ENCODE results near the gene NMB.
A peak's percentile ranks its signal among the peaks of the same experiment; 100 is the strongest.
"Not testable (repeated sequence)": the region's sequence is repeated elsewhere in the genome, so short reads cannot be mapped to it uniquely, and the experiment has no call there.

Gene NMB

GRCh38 chr15:84658080-84658787 is at the start of gene NMB:
NMB (minus strand) TSS chr15:84658199; CDS start chr15:84658152, 47 bp downstream.
- DNase-seq: peak; percentile 90

DNA sequence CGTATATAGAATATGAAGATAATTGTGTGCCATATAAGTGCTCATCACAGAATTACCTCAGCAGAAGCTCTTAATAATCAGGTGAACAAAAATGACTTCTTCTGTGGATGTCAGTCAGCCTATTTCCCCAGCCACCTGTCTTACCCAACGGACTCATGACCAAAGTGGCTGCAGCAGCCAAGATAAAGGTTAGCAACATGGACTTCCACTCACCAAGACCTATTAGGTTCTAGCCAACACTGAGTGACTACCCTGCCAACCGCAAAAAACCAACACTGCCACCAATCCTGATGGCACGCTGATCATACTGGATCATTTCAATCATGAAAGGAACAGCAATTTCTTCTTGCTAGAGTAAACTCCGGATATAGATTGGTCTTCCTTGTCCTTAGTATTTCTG is 45.8 kb upstream of the NMB start:
- DNase-seq: no peak

- DNase-seq: no peak
Observed at GRCh38 chr15:84702961-84703482, 45.0 kb upstream of the NMB start.

GRCh38 chr15:84699538-84700191 is 41.7 kb upstream of the NMB start:
- DNase-seq: no peak

GRCh38 chr15:84697236-84697990 is 39.4 kb upstream of the NMB start:
- DNase-seq: no peak

DNA sequence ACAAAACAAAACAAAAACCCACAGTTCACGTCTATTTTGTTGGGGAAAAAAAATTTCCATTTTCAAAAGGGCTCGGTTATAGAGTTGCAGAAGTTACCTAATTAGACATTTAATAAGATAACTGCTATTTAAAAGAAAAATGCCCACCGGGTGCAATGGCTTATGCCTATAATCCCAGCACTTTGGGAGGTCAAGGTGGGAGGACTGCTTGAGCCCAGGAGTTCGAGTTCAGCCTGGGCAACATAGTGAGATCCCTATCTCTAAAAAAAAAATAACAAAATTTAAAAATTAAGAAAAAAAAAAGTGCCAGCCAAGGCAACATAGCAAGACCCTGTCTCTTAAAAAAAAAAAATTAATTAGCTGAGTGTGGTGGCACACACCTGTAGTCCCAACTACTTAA is 38.8 kb upstream of the NMB start:
- DNase-seq: no peak

GRCh38 chr15:84690342-84690741 is 32.3 kb upstream of the NMB start:
- DNase-seq: no peak

- DNase-seq: no peak
Observed at GRCh38 chr15:84689858-84690257, 31.9 kb upstream of the NMB start.

- not testable (repeated sequence) for DNase-seq
Observed at GRCh38 chr15:84686446-84686845, 28.4 kb upstream of the NMB start.

GRCh38 chr15:84685304-84685703 is 27.3 kb upstream of the NMB start:
- no peak for DNase-seq

DNA sequence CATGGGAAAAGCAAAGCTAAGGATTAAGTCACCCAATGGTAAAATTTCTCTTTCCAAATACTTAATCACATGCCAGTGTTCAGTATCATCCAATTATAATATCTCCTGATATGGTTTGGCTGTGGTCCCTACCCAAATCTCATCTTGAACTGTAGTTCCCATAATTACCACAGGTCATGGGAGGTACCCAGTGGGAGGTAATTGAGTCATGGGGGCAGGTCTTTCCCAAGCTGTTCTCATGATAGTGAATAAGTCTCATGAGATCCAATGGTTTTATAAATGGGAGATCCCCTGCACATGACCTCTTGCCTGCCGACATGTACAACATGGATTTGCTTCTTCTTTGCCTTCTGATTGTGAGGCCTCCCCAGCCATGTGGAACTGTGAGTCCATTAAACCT is 26.1 kb upstream of the NMB start:
- DNase-seq: no peak

DNA sequence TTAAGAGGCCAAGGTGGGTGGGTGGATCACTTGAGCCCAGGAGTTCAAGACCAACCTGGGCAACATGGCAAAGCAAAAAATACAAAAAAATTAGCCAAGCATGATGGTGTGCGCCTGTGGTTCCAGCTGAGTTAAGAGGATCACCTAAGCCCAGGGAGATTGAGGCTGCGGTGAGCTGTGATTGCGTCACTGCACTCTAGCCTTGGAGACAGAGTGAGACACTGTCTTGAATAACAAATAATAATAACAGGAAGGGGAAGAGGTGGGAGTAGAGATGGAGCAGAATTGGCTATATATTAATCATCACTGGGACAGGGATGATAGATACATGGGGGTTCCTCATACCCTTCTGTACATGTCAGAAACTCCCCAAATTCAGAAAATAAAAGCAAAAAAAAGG is 23.8 kb upstream of the NMB start:
- peak; percentile 56 for DNase-seq

GRCh38 chr15:84671211-84671610 is 13.2 kb upstream of the NMB start:
- no peak for DNase-seq

GRCh38 chr15:84669726-84670125 is 11.7 kb upstream of the NMB start:
- DNase-seq: no peak

- DNase-seq: no peak
Observed at GRCh38 chr15:84668221-84668982, 10.4 kb upstream of the NMB start.

DNA sequence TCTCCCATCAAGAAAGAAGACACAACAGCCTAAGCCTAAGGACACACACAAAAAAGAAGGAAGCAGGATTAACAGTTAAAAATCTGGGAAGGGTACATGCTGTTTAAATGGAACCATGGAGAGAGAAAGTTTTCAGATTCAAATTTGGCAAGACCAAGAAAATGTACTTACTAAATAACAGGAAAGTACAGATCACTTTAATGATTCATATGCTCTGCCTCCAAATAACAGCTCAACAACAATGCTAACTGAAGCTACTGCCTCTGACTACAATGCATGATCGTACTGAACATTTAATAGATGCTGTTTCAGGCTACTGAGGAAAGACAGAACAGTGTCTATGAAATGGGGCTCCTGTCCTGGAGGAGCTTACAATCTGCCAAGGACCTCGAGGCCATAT is 8.4 kb upstream of the NMB start:
- DNase-seq: no peak

GRCh38 chr15:84661001-84661400 is 3.0 kb upstream of the NMB start:
- DNase-seq: no peak

GRCh38 chr15:84659904-84660781 is 2.1 kb upstream of the NMB start:
- no peak for DNase-seq

- DNase-seq: no peak
Observed at GRCh38 chr15:84658788-84659411, 901 bp upstream of the NMB start.

DNA sequence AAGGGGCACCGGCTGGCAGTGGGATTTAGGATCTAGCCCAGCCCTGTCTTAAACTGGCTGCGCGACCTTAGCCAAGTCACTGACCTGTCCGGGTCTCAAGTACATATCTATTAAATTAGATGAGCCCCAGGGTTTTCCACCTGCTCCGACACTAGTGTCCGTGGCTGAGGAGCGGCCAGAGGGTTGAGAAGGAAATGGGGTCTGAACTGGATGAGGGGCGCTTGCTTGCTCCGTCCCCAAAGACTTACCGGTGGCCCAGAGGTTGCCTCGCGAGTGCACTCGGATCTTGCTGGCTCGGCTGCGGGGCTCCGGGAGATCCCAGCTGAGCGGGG is 285 bp downstream of the NMB start:
- no peak for DNase-seq

DNA sequence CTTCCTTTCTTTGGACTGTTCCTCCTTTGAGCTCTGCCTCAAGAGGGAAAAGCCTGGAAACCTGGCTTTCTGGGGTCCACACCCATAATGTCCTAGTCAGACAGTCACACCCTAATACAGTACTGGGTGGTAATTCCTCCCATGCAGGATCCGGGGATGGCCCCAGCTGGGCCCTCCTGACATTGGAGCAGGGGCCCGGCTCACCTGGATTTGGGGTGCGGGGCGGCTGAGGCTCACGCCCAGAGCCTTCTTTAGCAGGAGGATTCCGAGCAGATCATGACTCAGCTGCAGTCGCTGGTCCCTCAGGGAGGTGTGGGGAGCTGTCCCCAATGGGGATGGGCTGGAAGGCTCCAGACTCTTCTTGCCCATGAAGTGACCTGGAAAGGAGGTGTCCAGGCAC is 1.0 kb downstream of the NMB start:
- DNase-seq: no peak

Measured in CD4-positive, alpha-beta T cell treated with Interleukin-17A for 1 hour (primary cell).